ENCODE results near the gene CASQ2. TPM values are rescaled to one million over a fixed set of nuclear protein-coding genes. Genes with fewer than 3 reads are reported as not detected.
A peak's percentile ranks its signal among the peaks of the same experiment; 100 is the strongest.

CASQ2 gene
- total and polyA plus RNA-seq, 2 of the 4 experiments (the other 2 are of a cell fraction), result not detected

DNA sequence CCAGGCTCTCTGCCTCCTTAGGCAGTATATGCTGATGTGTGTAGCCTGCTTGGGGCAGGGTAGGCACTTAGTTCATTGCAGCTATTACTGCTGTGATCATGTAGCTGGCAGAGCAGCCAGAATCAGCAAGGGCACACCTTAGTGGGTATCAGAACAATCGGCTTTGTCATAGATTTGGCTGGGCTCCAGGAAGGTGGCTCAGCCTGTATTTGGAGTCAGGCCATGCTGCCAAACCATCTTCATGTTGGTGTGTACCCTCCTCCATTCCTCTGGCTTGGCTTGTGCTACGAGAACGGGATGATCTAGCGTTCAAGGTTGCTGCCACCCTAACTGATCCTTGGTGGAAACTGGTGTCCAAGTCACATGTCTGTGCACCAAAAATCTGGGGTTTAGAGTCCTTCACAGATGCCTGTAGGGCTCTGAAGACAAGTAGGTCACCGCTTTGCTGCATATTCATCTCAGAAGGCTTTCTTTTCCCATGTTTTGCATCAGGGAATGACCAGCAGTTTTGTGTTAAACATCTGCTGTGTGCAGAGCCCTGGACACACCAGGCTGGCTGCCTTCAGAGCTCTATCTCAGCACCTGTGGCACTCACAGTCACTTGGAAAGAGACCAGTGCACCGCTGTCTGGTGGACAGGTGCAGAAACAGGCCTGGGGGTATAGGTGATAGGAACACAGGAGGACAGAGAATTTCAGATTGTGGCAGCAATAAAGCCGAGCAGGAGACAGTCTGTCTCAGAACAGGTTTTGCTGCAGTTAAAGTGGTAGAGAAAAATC lies 103.0 kb downstream of the CASQ2 start:
- no peak overlapping the region for H2AK5ac ChIP-seq (ENCODE audit: low read depth, low read length)
- H2BK5ac ChIP-seq (ENCODE audit: low read depth, low read length, poor library complexity, severe bottlenecking), result no peak overlapping the region
- no TSS peak for BruUV-seq (replicated peaks)
- no peaks in the 10 kb centered on the region for H3K27me3 ChIP-seq (ENCODE audit: control insufficient read depth, insufficient read depth, low read length)
- no peak overlapping the region for H3K23ac ChIP-seq (ENCODE audit: low read depth, low read length)
- H3K36me3 ChIP-seq (ENCODE audit: control insufficient read depth, insufficient read depth, low read length), result peaks cover 26% of the 10 kb centered on the region
- no peak overlapping the region for H2BK20ac ChIP-seq (ENCODE audit: low read depth, low read length)
- H2BK120ac ChIP-seq (ENCODE audit: low read depth, low read length), result no peak overlapping the region
- POLR2A ChIA-PET (ENCODE audit: unreplicated experiment), result no interaction called here
- TF ChIP-seq MAZ (IDR thresholded peaks at IDR 0.05; ENCODE audit: borderline replicate concordance, low read depth, low read length) (no peak), RCOR1 (IDR thresholded peaks at IDR 0.05; ENCODE audit: insufficient replicate concordance, low read length) (no peak), MXI1 (IDR thresholded peaks at IDR 0.05; ENCODE audit: borderline replicate concordance, low read depth, low read length) (no peak), BHLHE40 (IDR thresholded peaks at IDR 0.05; ENCODE audit: low read depth, low read length) (no peak), NFE2L2 (IDR thresholded peaks at IDR 0.05; ENCODE audit: low read depth, low read length) (no peak), CHD1 (IDR thresholded peaks at IDR 0.05; ENCODE audit: low read depth, low read length) (no peak), SMC3 (IDR thresholded peaks at IDR 0.05; ENCODE audit: low read depth, low read length) (no peak), FOS (IDR thresholded peaks at IDR 0.05; ENCODE audit: low read depth, low read length) (no peak), MAFK (IDR thresholded peaks at IDR 0.05; ENCODE audit: low read depth, low read length) (no peak), RAD21 (IDR thresholded peaks at IDR 0.05; ENCODE audit: low read length) (no peak), CEBPB (IDR thresholded peaks at IDR 0.05; ENCODE audit: low read depth, low read length) (no peak), RFX5 (IDR thresholded peaks at IDR 0.05; ENCODE audit: low read depth, low read length) (no peak)
- TF ChIP-seq, protein P1, sequence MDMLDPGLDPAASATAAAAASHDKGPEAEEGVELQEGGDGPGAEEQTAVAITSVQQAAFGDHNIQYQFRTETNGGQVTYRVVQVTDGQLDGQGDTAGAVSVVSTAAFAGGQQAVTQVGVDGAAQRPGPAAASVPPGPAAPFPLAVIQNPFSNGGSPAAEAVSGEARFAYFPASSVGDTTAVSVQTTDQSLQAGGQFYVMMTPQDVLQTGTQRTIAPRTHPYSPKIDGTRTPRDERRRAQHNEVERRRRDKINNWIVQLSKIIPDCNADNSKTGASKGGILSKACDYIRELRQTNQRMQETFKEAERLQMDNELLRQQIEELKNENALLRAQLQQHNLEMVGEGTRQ (IDR thresholded peaks at IDR 0.05; ENCODE audit: low read depth, low read length), result no peak
- TF ChIP-seq, protein P2, sequence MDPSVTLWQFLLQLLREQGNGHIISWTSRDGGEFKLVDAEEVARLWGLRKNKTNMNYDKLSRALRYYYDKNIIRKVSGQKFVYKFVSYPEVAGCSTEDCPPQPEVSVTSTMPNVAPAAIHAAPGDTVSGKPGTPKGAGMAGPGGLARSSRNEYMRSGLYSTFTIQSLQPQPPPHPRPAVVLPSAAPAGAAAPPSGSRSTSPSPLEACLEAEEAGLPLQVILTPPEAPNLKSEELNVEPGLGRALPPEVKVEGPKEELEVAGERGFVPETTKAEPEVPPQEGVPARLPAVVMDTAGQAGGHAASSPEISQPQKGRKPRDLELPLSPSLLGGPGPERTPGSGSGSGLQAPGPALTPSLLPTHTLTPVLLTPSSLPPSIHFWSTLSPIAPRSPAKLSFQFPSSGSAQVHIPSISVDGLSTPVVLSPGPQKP (IDR thresholded peaks at IDR 0.05; ENCODE audit: borderline replicate concordance, low read depth, low read length), result no peak
- TF ChIP-seq, protein P3, sequence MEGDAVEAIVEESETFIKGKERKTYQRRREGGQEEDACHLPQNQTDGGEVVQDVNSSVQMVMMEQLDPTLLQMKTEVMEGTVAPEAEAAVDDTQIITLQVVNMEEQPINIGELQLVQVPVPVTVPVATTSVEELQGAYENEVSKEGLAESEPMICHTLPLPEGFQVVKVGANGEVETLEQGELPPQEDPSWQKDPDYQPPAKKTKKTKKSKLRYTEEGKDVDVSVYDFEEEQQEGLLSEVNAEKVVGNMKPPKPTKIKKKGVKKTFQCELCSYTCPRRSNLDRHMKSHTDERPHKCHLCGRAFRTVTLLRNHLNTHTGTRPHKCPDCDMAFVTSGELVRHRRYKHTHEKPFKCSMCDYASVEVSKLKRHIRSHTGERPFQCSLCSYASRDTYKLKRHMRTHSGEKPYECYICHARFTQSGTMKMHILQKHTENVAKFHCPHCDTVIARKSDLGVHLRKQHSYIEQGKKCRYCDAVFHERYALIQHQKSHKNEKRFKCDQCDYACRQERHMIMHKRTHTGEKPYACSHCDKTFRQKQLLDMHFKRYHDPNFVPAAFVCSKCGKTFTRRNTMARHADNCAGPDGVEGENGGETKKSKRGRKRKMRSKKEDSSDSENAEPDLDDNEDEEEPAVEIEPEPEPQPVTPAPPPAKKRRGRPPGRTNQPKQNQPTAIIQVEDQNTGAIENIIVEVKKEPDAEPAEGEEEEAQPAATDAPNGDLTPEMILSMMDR (conservative IDR thresholded peaks at IDR 0.05; ENCODE audit: low read depth, low read length), result no peak
- H2BK15ac ChIP-seq (ENCODE audit: low read depth, low read length), result no peak overlapping the region
- in situ Hi-C loops (cut with MboI; ENCODE audit: low sequenced_read_pairs) (no loop called here), intact Hi-C loops (cut with micrococcal nuclease) (no loop called here), dilution Hi-C loops (cut with HindIII; ENCODE audit: low sequenced_read_pairs, unreplicated experiment) (no loop called here)
- ATAC-seq (ENCODE audit: low read depth) (no peak), DNase-seq (no peak)
- no peak overlapping the region for H3K56ac ChIP-seq (ENCODE audit: extremely low read depth, insufficient read depth, low read length)
- H3K27ac ChIP-seq (ENCODE audit: insufficient read depth, low read length), result no peak overlapping the region
- no peak overlapping the region for H3K4me2 ChIP-seq (ENCODE audit: low read depth, low read length)
- peaks cover 7 to 26% of the 10 kb centered on the region in 2 experiments for H3K79me1 ChIP-seq (ENCODE audit: low read depth in 1 of 2, low read length in 2 of 2)
- no peak overlapping the region for H3K4me3 ChIP-seq (ENCODE audit: insufficient read depth, low read depth, low read length)
- peak overlapping the region; percentile 5 for H2AK9ac ChIP-seq (replicated peaks; ENCODE audit: low read depth, low read length, poor library complexity)
- no peak overlapping the region for H4K5ac ChIP-seq (ENCODE audit: low read depth, low read length)
- H2AFZ ChIP-seq (replicated peaks; ENCODE audit: low read length, poor library complexity), result no peak overlapping the region
- H3K4ac ChIP-seq (ENCODE audit: low read depth, low read length), result no peak overlapping the region
- H3K9ac ChIP-seq (ENCODE audit: low read depth, low read length), result no peak overlapping the region
- H4K8ac ChIP-seq (ENCODE audit: low read depth in 2 of 2, low read length in 2 of 2), result no peak overlapping the region
- H3K9me3 ChIP-seq (ENCODE audit: control insufficient read depth, insufficient read depth, low read length), result peaks cover 5% of the 10 kb centered on the region; the same call in 1 of the 2 replicates
- no peak overlapping the region for H3K14ac ChIP-seq (replicated peaks; ENCODE audit: low read depth, low read length)
- H3K9me1 ChIP-seq (ENCODE audit: insufficient read depth, low read length), result peaks cover 4% of the 10 kb centered on the region; the same call in 1 of the 2 replicates
- H3K4me1 ChIP-seq (ENCODE audit: control insufficient read depth, insufficient read depth, low read length), result peaks cover 8% of the 10 kb centered on the region
- peaks cover 6% of the 10 kb centered on the region; the same call in 1 of the 2 replicates for H4K20me1 ChIP-seq (ENCODE audit: insufficient read depth, low read length)
- CTCF ChIA-PET, result no interaction called here
- no peak overlapping the region for H3K18ac ChIP-seq (ENCODE audit: low read depth, low read length)
- H4K91ac ChIP-seq (ENCODE audit: insufficient read depth, low read depth, low read length), result no peak overlapping the region
- WGBS, 2 experiments (ENCODE audit: extremely low coverage in 2 of 2, insufficient read length in 1 of 2), result 92% methylated on average over 4 of the region's 7 CpGs; no CpG with 5 or more reads in 1 of the 2 experiments

Measured in IMR-90 (cell line).